ENCODE results near the gene CRAMP1.

The CRAMP1 gene

GRCh38 chr16:1721372-1721771 is 109.2 kb downstream of the CRAMP1 start:
- no peak for DNase-seq

- DNase-seq, result peak; percentile 31
Measured at GRCh38 chr16:1723450-1724147, 111.4 kb downstream of the CRAMP1 start.

- no peak for DNase-seq
Measured at GRCh38 chr16:1724491-1724890, 112.3 kb downstream of the CRAMP1 start.

GRCh38 chr16:1726661-1727502 is 114.7 kb downstream of the CRAMP1 start:
- DNase-seq, result no peak
